HG03064 (cell line): Measurements from ENCODE around the gene ZMIZ1.
A peak's percentile ranks its signal among the peaks of the same experiment; 100 is the strongest.

Experiments used
- ATAC-seq: cut with Tn5 transposase; IDR thresholded peaks from one replicate; pipeline ENCODE4 v1.9.1; 2021; ENCODE audit warnings: low read depth; ENCODE audit not compliant: unreplicated experiment

Gene ZMIZ1

DNA sequence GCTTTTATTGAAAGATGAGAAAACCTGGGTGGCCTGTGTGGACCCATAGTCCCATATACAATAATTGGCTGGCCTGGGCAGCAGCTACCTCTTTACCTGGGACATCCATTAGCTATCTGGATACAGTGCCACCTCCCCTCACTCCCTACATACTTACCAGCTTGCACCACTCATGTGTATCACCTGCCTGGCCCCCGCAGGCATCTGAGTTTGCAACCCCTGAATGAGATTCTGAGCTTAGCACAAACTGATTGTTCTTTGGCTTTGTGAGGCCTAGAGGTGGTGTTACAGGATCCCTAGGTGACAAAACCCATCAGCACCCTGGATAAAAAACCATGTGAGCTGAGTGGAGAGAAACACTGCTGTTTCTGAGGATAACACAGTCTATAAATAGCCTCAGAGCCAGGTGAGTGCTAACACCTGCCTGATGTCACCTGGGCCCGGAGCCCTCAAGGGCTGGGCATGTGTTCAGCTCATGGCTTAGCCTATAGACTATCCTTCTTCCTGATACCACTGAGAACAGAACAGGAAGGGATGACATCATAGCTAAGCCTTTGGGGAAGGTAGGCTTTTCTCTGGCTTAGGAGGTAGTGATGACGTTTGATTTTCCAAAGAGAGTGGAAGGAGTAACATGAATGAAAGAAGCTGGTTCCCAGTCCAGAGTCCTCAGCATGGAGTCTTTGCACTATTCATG, 275.9 kb downstream of the ZMIZ1 start:
- ATAC-seq: no peak

- ATAC-seq: no peak
Observed at GRCh38 chr10:79345241-79346011, 276.7 kb downstream of the ZMIZ1 start.

- no peak for ATAC-seq
Observed at GRCh38 chr10:79346012-79346340, 277.2 kb downstream of the ZMIZ1 start.

DNA sequence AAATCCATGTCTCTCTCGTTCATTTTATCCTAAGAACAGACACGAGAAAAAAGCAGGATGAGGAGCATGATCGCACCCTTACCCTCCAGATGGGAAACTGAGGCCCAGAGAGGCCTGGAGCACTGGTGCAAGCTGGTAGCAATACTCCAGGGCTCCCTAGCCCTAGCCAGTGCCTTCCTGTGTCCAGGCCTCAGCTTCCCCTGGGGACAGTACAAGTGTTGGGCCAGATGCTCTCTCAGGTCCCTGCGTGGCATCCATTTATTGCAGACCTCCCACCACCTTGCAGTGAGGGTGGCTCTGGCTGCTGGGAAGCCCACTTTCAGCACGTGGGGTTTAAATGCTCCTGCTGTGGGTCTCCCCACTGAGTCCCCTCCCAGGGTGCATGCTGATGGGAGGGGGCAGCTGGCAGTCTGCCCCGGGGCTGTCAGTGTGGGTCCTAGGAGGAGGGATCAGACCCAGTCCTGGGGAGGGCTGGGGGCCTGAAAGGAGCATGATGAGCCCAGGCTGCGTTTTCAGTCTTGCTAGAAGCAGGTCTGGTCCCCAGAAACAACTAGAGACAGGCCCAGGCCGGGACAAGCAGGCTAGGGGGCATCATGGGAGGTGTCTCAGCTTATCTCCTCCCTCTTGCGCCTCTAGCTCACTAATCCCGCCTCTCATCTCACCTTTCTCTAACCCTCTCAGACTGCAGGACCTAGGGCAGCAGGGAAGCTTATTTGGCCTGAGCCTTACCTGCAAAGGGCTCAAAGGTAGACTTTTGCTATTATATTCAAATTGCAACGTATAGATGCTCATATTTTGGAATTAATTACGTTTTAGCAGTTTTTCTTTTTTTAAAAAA, 277.8 kb downstream of the ZMIZ1 start:
- ATAC-seq: no peak

DNA sequence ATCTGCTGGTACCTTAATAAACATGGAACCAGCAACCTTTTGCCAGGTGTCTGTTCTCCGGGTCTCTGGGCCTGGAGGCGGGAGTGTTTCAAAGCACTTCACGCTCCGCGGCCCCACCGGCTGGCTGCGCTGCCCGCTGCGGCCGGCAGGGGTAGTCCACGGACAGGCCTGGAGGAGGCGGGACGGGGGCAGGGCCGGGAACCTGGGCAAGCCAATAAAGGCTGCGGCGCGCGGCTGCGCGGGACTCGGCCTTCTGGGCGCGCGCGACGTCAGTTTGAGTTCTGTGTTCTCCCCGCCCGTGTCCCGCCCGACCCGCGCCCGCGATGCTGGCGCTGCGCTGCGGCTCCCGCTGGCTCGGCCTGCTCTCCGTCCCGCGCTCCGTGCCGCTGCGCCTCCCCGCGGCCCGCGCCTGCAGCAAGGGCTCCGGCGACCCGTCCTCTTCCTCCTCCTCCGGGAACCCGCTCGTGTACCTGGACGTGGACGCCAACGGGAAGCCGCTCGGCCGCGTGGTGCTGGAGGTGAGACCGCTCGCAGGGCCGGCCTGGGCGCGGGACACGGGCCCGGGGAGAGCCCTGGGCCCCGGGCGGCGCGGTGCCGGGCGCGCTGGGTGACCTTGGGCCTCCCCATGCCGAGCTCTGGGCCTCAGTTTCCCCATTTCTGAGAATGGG, 278.6 kb downstream of the ZMIZ1 start, which contains the start of gene PPIF:
Gene PPIF, plus strand, starts transcription at position 244 of the 668 bp plus-strand sequence. Its CDS starts 80 bp downstream, at position 324.
- peak; percentile 84 for ATAC-seq

GRCh38 chr10:79347894-79348639, 279.3 kb downstream of the ZMIZ1 start:
- ATAC-seq: peak; percentile 53

DNA sequence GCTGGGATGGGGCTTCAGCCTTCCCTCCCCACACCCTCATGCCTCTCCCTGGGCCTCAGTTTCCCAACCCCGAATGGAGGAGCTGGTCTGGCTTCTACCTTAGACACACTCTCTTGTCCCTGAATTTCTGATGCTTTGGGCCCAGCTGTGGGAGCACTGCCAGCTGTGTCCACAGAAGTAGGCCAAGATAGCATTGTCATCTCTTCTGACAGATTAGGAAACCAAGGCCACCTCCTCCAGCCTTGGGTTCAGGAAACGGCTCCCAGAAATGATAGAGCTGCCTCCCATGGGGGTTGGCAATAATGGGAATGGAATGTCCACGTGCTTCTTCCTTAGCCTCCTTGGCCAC, 279.8 kb downstream of the ZMIZ1 start:
- no peak for ATAC-seq

DNA sequence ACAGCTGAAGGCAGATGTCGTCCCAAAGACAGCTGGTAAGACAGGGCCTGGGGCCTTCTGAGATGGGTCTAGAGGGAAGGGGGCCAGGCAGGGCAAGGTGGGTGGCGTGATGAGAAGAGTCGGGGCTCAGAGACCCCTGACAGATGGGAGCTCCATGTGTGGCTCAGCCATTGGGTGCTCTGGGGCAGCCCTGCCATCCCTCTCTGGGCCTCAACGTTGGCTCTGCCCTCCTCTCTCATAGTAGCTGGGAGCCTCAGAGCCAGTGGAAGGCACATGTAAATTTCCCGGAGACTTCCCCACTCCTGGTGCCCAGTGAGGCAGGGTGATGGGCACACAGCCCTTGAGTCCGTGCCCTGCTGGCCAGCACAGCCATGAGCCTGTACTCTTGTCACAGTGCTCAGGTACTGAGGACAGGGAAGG, 280.3 kb downstream of the ZMIZ1 start:
- ATAC-seq: no peak

DNA sequence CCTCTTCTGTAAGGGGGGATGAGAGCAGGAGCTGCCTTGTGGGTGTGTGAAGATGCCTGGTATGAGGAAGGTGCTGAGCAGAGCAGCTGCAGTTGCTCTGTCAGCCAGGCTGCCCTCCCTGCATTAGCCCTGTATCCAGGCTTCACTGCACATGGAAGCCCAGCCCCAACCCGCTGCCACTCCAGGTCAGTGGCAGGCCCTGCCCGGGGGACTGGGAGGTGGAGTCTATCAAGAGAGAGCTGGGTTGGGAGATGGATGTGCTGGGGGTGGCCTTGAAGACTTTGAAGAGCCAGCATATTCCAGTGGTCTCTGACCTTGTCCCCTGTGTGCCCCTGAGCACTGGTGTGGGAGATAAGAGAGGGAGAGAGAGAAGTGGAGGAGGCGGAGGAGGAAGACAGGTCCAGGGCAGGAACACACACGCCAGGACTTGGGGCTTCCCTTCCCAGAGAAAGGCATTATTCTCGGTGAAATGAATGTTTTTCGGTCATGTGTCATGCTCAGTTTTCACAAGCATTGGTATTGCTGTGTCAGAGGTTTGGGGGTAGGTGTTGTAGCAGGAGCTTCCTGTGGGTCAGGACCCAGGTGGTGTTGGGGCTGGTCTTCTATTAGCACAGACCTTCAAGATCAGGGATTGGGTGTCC, 281.1 kb downstream of the ZMIZ1 start:
- no peak for ATAC-seq

- ATAC-seq: no peak
Observed at GRCh38 chr10:79350407-79351154, 281.8 kb downstream of the ZMIZ1 start.

GRCh38 chr10:79351332-79351731, 282.6 kb downstream of the ZMIZ1 start:
- no peak for ATAC-seq

DNA sequence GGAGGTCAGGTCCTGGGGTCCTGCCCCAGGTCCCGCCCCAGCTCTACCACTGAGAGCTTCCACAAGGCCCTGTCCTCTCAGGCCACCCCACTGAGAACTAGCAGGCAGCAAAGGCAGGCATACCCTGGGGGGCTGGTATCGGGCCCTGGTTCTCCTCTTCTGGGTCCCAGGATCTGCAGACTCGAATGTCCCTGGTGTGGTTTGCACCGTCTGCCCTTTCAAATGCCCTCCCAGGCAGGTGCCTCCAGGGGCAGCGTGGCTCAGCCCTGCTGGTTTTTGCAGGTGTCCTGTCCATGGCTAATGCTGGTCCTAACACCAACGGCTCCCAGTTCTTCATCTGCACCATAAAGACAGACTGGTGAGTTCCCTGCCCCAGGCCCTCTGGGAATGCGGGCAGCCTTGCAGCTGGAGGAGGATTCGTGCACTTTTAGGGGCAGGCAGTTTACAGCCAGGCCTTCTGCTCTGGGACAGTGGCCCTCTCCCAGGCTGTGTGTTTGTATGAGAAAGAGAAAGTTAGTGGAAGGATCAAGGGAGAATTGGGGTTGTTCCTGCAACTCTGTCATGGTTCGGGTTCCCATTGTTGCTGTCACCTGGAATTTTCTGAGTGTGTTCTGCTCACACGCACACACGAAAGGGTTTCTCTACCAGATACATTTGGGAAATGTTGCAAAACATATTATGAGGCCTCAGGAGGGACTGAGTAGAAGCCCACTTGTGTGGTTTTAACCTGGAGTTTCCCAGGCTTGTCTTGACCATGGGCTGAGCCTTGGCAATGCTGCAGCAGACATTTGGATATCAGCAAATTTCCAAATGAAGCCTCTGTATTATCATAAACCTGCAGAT, 283.5 kb downstream of the ZMIZ1 start:
- no peak for ATAC-seq

DNA sequence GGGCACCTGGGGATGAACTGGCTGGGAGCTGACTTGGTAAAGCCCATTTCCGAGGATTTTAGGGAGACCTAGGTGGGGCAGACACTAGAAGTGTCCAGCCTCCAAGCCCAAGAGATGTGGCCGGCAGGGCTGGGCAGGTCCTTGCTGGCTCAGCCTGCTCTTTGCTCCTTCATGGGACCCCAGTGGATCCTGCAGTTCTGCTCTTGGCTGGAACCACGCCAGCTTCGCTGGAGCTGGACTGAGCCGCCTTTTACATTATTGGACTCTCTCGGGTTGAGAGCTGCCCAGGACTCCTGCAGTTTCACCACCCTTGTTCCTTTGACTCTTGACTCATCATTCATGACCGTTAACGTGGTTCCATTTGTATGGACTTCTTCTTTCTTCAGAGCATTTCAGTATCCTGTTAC, 284.2 kb downstream of the ZMIZ1 start:
- no peak for ATAC-seq

- no peak for ATAC-seq
Observed at GRCh38 chr10:79353726-79354125, 285.0 kb downstream of the ZMIZ1 start.

DNA sequence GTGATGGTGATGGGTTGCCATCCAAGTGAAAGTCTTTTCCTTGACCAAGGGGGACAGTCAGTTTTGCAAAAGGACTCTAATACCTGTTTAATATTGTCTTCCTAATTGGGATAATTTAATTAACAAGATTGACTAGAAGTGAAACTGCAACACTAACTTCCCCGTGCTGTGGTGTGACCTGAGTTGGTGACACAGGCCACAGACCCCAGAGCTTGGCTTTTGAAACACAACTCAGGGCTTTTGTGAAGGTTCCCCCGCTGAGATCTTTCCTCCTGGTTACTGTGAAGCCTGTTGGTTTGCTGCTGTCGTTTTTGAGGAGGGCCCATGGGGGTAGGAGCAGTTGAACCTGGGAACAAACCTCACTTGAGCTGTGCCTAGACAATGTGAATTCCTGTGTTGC, 285.4 kb downstream of the ZMIZ1 start:
- no peak for ATAC-seq

DNA sequence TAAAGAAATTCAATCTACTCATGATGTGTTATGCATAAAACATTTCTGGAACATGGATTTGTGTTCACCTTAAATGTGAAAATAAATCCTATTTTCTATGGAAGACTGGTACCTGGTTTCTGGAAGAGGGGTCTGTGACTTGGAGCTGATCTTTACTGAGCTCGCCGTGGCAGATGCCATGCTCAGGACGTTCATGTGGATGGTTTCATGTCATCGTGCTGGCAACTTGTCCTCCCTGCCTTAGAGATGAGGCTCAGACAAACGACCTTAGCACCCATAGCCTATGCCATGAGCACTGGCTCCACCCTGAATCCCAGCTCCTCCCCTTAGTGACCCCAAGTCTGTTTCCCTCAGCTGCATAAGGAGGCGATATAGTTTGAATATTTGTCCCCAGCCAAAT, 285.8 kb downstream of the ZMIZ1 start:
- ATAC-seq: no peak

GRCh38 chr10:79355420-79356017, 286.8 kb downstream of the ZMIZ1 start:
- ATAC-seq: no peak

- ATAC-seq: no peak
Observed at GRCh38 chr10:79356104-79356503, 287.3 kb downstream of the ZMIZ1 start.
